Heart right ventricle (tissue), 16 donors: ENCODE measurements around the gene PPP6R1. TPM values are rescaled to one million over a fixed set of nuclear protein-coding genes. Genes with fewer than 3 reads are reported as not detected.

Experiments
- ATAC-seq, 8 donors: fragments of 200-7000 bp; cut with Tn5 transposase; one replicate each; pipeline ENCODE4 v1.9.1; 2020; ENCODE audit warnings: mild to moderate bottlenecking in 8 of 8, moderate library complexity in 8 of 8, moderate number of reproducible peaks in 1 of 8
- DNase-seq, 2 donors: peaks; one replicate each; pipeline ENCODE4 v3.0.0-alpha.2; 2020
- H3K27ac ChIP-seq, 10 donors: fragments of 200-600 bp; sonication (generic) in 2 of 10; one replicate each; pipeline versions ENCODE4 v1.5.0 to v1.8.0; 2020 to 2022; ENCODE audit warnings: mild to moderate bottlenecking in 3 of 10
- H3K27me3 ChIP-seq, 7 donors: fragments of 200-600 bp; one replicate each; pipeline ENCODE4 v1.8.0; 2021 to 2022; ENCODE audit warnings: mild to moderate bottlenecking in 2 of 7
- H3K36me3 ChIP-seq, 9 donors: fragments of 200-600 bp; sonication (generic) in 1 of 9; one replicate each; pipeline versions ENCODE4 v1.5.0 to v1.8.0; 2020 to 2022; ENCODE audit warnings: mild to moderate bottlenecking in 2 of 9
- H3K4me1 ChIP-seq, 9 donors: fragments of 200-600 bp; sonication (generic) in 1 of 9; one replicate each; pipeline versions ENCODE4 v1.5.0 to v1.8.0; 2020 to 2022; ENCODE audit warnings: mild to moderate bottlenecking in 4 of 9
- H3K4me3 ChIP-seq, 10 donors: fragments of 200-600 bp; sonication (generic) in 2 of 10; one replicate each; pipeline versions ENCODE4 v1.5.0 to v1.8.0; 2020 to 2022; ENCODE audit warnings: mild to moderate bottlenecking in 7 of 10, moderate library complexity in 2 of 10
- H3K9me3 ChIP-seq, 11 donors: fragments of 200-600 bp in 10 of 11; sonication (generic) in 2 of 11; one replicate each; pipeline versions ENCODE4 v1.5.0 to v1.8.0; 2013 to 2022; ENCODE audit warnings: mild to moderate bottlenecking in 2 of 11, control low read depth in 1 of 11, moderate library complexity in 1 of 11
- CTCF ChIP-seq, 9 donors: fragments of 200-600 bp; sonication (generic) in 2 of 9; IDR thresholded peaks; one replicate each; pipeline versions ENCODE4 v1.5.0 to v1.8.0; 2021 to 2022; ENCODE audit warnings: antibody characterized with exemption in 9 of 9, mild to moderate bottlenecking in 5 of 9, moderate library complexity in 1 of 9
- WGBS, 2 donors: extraction: QIAGEN DNeasy Blood & Tissue Kit; methylation state at CpG; one replicate each; pipeline ENCODE4 v1.1.7; 2013; ENCODE audit warnings: inconsistent platforms in 1 of 2; 5-methylcytosine and 5-hydroxymethylcytosine counted together
- intact Hi-C, 10 donors: fragments of 100-400 bp; cut with DNase I; formaldehyde crosslinking; loops; one replicate each; pipeline versions ENCODE4 v1.11.1 to v1.14.2; 2022
- polyA plus RNA-seq, 2 donors: library from polyadenylated mRNA; stranded (reverse); fragments of 200-250 nt; gene quantifications; one replicate each; pipeline ENCODE4 v1.2.3, GENCODE V29; 2013
- total RNA-seq, 10 donors: library from RNA; stranded (reverse); fragmentation: NEBNext Ultra II Directional in 3 of 10; extraction: Animal tissue kit (Norgen Biotek cat#: 25700) in 3 of 10; gene quantifications; one replicate each; pipeline versions ENCODE4 v1.2.1 to v1.2.4, GENCODE V29; 2021 to 2023
- donor health status: Arrhythmogenic right ventricular cardiomyopathy.
- donor health status: ischemic (EF 13 %, LVEDD 7.1; RV severe dilation, severe dysfunction).
- donor health status: healthy with polysubstance abuse.
- donor health status: DM: no; HTN: yes; CAD: no.
- donor health status: DM: no; HTN: no; CAD: no.
- donor health status: ischemic (EF 25% LVEDD 6.9; RV normal size, moderate dysfunction).
- donor health status: ischemic (EF 25% LVEDD 5.7; RV mildly dilated, moderate dysfunction).
- donor health status: healthy.
- donor health status: DM: yes; HTN: yes; CAD: no.
- donor health status: Ischemic cardiomyopathy.
- donor health status: ischemic (EF 35%, LVEDD 5.7; RV mildly dilated, moderate dysfunction).
- donor health status: nonischemic (EF 11% LVEDD 7.7; RV severe dilation, severe dysfunction).
- donor health status: DM: yes; HTN: yes; CAD: no.
- donor health status: PGD.
- donor health status: ischemic (EF 29% LVEDD 5.4; RV normal size, mild dysfunction).
- donor health status: nonischemic (EF 23%, LVEDD 6.1; RV moderate dilation, normal function).

The PPP6R1 gene
- total and polyA plus RNA-seq, 12 donors: 31.1 to 51.3 (median 38.7) TPM

GRCh38 chr19:55305983-55306562, 47.3 kb upstream of the PPP6R1 start:
- H3K4me3 ChIP-seq: no peak overlapping the region
- WGBS, 2 donors: 90 to 91% methylated on average over 17 of the region's 17 CpGs
- no peak for TF ChIP-seq CTCF (IDR thresholded peaks at IDR 0.05)
- H3K4me1 ChIP-seq: peaks cover 0 to 9% (median 3%) of the 10 kb centered on the region in 9 donors
- peaks cover 0 to 6% (median 0%) of the 10 kb centered on the region in 11 donors for H3K9me3 ChIP-seq
- no peak for ATAC-seq
- no peaks in the 10 kb centered on the region for H3K27me3 ChIP-seq
- no peak for DNase-seq
- no peak overlapping the region for H3K27ac ChIP-seq
- peaks cover 0 to 52% (median 0%) of the 10 kb centered on the region in 9 donors for H3K36me3 ChIP-seq
- intact Hi-C loops: loop anchor here in 4 of 10 donors (5.0 to 10.0 kb wide), 3 partner anchors 66 to 109 kb away; partner anchors contain the start of genes RPL28 (in 2 of the 4), TMEM238 (in 2 of the 4) and IL11 (in 1 of the 4)

GRCh38 chr19:55305491-55305890, 46.7 kb upstream of the PPP6R1 start:
- DNase-seq: peak in 1 of 2 donors; percentile 40
- H3K27me3 ChIP-seq: no peaks in the 10 kb centered on the region
- H3K36me3 ChIP-seq: peaks cover 0 to 52% (median 0%) of the 10 kb centered on the region in 9 donors
- H3K4me3 ChIP-seq: no peak overlapping the region
- no peak overlapping the region for H3K27ac ChIP-seq
- peaks cover 0 to 9% (median 3%) of the 10 kb centered on the region in 9 donors for H3K4me1 ChIP-seq
- intact Hi-C loops: loop anchor here in 4 of 10 donors (5.0 to 10.0 kb wide), 3 partner anchors 67 to 109 kb away; partner anchors contain the start of genes RPL28 (in 2 of the 4), TMEM238 (in 2 of the 4) and IL11 (in 1 of the 4)
- no peak for TF ChIP-seq CTCF (IDR thresholded peaks at IDR 0.05)
- peak in 6 of 8 donors; percentile 52 to 73 (median 68) for ATAC-seq
- WGBS, 2 donors: 86 to 90% methylated on average over 9 of the region's 9 CpGs
- peaks cover 0 to 6% (median 0%) of the 10 kb centered on the region in 11 donors for H3K9me3 ChIP-seq

GRCh38 chr19:55304980-55305379, 46.2 kb upstream of the PPP6R1 start:
- Histone ChIP-seq H3K4me3 (no peak overlapping the region), H3K27me3 (no peaks in the 10 kb centered on the region), H3K9me3 (peaks cover 0 to 6% (median 0%) of the 10 kb centered on the region in 11 donors), H3K36me3 (peaks cover 0 to 54% (median 0%) of the 10 kb centered on the region in 9 donors), H3K4me1 (peaks cover 0 to 9% (median 3%) of the 10 kb centered on the region in 9 donors), H3K27ac (no peak overlapping the region)
- DNase-seq (no peak), ATAC-seq (no peak)
- intact Hi-C loops: loop anchor here in 9 of 10 donors (5.0 to 10.0 kb wide), 5 partner anchors 32 to 110 kb away; partner anchors contain the start of genes TMEM238 (in 8 of the 9), KMT5C (in 3 of the 9), RPL28 (in 2 of the 9) and IL11 (in 1 of the 9)
- WGBS, 2 donors: 78 to 84% methylated on average over 14 of the region's 14 CpGs
- TF ChIP-seq CTCF (IDR thresholded peaks at IDR 0.05): no peak

GRCh38 chr19:55304279-55304978, 45.6 kb upstream of the PPP6R1 start:
- ATAC-seq: peak in 1 of 8 donors; percentile 28
- H3K27ac ChIP-seq: no peak overlapping the region
- H3K9me3 ChIP-seq: peaks cover 0 to 5% (median 0%) of the 10 kb centered on the region in 11 donors
- no peak overlapping the region for H3K4me3 ChIP-seq
- H3K36me3 ChIP-seq: peaks cover 0 to 53% (median 0%) of the 10 kb centered on the region in 9 donors
- no peaks in the 10 kb centered on the region for H3K27me3 ChIP-seq
- no peak for TF ChIP-seq CTCF (IDR thresholded peaks at IDR 0.05)
- intact Hi-C loops: loop anchor here in 8 of 10 donors (5.0 to 10.0 kb wide), 4 partner anchors 33 to 110 kb away; partner anchors contain the start of genes TMEM238 (in 8 of the 8), KMT5C (in 3 of the 8) and RPL28 (in 2 of the 8)
- no peak for DNase-seq
- 89% methylated on average over 39 of the region's 39 CpGs for WGBS, 2 donors
- peaks cover 0 to 9% (median 3%) of the 10 kb centered on the region in 9 donors for H3K4me1 ChIP-seq
